SK-N-DZ (cell line): ENCODE results near the gene NUP153.

ENCODE experiments used
- small RNA-seq, 2 experiments: library from RNA; depleted of rRNA; stranded (forward); fragments of <200 nt; gene quantifications; one replicate each; pipeline ENCODE3, GENCODE V24; 2014

The NUP153 gene

Small RNA genes within 50 kb of the gene (small RNA-seq; reads per million reads assigned to genes)
- 0 reads per million in 2 experiments for gene RF00019
- gene RNA5SP204: 3.0 to 5.9 reads per million in 2 experiments
- gene RNU6-190P: 0 reads per million in 2 experiments
- gene SUMO2P13: 0 reads per million in 2 experiments
